Measurements from ENCODE around the gene MAN1A1.
"Not testable (repeated sequence)": the region's sequence is repeated elsewhere in the genome, so short reads cannot be mapped to it uniquely, and the experiment has no call there.

- not testable (repeated sequence) for TF ChIP-seq POLR2A (IDR thresholded peaks at IDR 0.05; ENCODE audit: low read length); GATA1 (IDR thresholded peaks at IDR 0.05; ENCODE audit: low read depth, low read length)
Observed at GRCh38 chr6:119169355-119169754, 180.2 kb downstream of the MAN1A1 start.

Data from erythroblast (primary cell).